ENCODE results near the gene EVA1C. TPM values are rescaled to one million over a fixed set of nuclear protein-coding genes. Genes with fewer than 3 reads are reported as not detected.

Gene EVA1C
- total and polyA plus RNA-seq, 2 donors (not counting 1 experiment from before 2014, with no cell fraction given), result 0.84 to 1.6 TPM

- H3K9me3 Mint-ChIP-seq (ENCODE audit: insufficient read depth), result no peaks in the 10 kb centered on the region
- H3K27me3 Mint-ChIP-seq, result no peaks in the 10 kb centered on the region
- Histone ChIP-seq H3K79me2 (ENCODE audit: control insufficient read depth, insufficient read depth, low read length) (no peaks in the 10 kb centered on the region), H3K27me3 (replicated peaks in 1 of 4; ENCODE audit: control extremely low read depth in 1 of 4, control insufficient read depth in 3 of 4, insufficient read depth in 4 of 4, low read length in 3 of 4) (no peaks in the 10 kb centered on the region), H4K20me1 (ENCODE audit: control insufficient read depth, insufficient read depth, low read length, poor library complexity, severe bottlenecking) (no peaks in the 10 kb centered on the region), H3K9ac (ENCODE audit: low read length) (no peak overlapping the region), H3K36me3 (replicated peaks in 1 of 2; ENCODE audit: control extremely low read depth in 1 of 2, control insufficient read depth in 1 of 2, extremely low read depth in 1 of 2, insufficient read depth in 2 of 2, low read length in 1 of 2) (no peaks in the 10 kb centered on the region), H3K4me3 (ENCODE audit: control extremely low read depth in 1 of 5, extremely low read depth in 1 of 5, insufficient read depth in 1 of 5, low read depth in 2 of 5, low read length in 4 of 5) (no peak overlapping the region), H3K4me1 (ENCODE audit: control insufficient read depth in 2 of 2, insufficient read depth in 2 of 2, low read length in 2 of 2) (no peaks in the 10 kb centered on the region), H2AFZ (ENCODE audit: insufficient read depth, low read depth, low read length, poor library complexity, severe bottlenecking) (no peak overlapping the region), H3K27ac (ENCODE audit: low read length in 2 of 2) (no peak overlapping the region), H3K4me2 (replicated peaks; ENCODE audit: low read depth, low read length, poor library complexity, severe bottlenecking) (no peak overlapping the region), H3K9me3 (ENCODE audit: control extremely low read depth in 1 of 3, control insufficient read depth in 2 of 3, insufficient read depth in 1 of 3, low read length in 2 of 3) (no peaks in the 10 kb centered on the region)
- TF ChIP-seq CTCF (IDR thresholded peaks at IDR 0.05) (no peak), EZH2 (IDR thresholded peaks at IDR 0.05; ENCODE audit: borderline replicate concordance, insufficient read depth, low read depth, low read length, poor library complexity, severe bottlenecking) (no peak)
- DNase-seq, result no peak
- H3K4me3 Mint-ChIP-seq, result no peak overlapping the region
- no peak overlapping the region for H3K27ac Mint-ChIP-seq
- WGBS (ENCODE audit: insufficient coverage), result 91% methylated on average over 15 of the region's 17 CpGs
- ATAC-seq (ENCODE audit: low read depth), result no peak
- intact Hi-C loops (cut with micrococcal nuclease), result no loop called here
- H3K4me1 Mint-ChIP-seq, result no peaks in the 10 kb centered on the region
- ChIA-PET CTCF (no interaction called here), POLR2A (no interaction called here)
Observed at GRCh38 chr21:32472890-32473765, 60.6 kb downstream of the EVA1C start.
